Measurements from ENCODE around the gene MAP2K2. TPM values are rescaled to one million over a fixed set of nuclear protein-coding genes. Genes with fewer than 3 reads are reported as not detected.

Gene MAP2K2
- total RNA-seq, 4 donors from 2014 or later = 136 to 199 (median 195) TPM

DNA sequence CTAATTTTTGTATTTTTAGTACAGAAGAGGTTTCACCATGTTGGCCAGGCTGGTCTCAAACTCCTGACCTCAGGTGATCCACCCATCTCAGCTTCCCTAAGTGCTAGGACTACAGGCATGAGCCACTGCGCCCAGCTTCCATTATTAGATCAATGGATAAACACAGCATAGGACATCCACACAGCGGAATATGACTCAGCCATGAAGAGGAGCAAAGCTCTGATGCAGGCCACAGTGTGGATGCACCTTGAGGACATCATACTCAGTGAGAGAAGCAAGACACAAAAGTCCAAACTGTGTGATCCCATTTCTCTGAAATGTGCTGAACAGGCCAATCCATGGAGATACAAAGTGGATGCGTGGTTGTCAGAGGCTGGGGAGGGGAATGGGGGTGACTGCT lies 52.3 kb downstream of the MAP2K2 start:
- DNase-seq = no peak
- Histone ChIP-seq H3K36me3 (no peaks in the 10 kb centered on the region), H3K27ac (no peak overlapping the region), H3K9me3 (no peaks in the 10 kb centered on the region), H3K27me3 (no peaks in the 10 kb centered on the region), H3K4me3 (no peak overlapping the region), H3K4me1 (peaks cover 7 to 15% (median 11%) of the 10 kb centered on the region in 4 donors)
- in situ Hi-C loops (cut with MboI; ENCODE audit: low pct_ligation_motif_present in 1 of 4, low pct_unique_long_range_greater_than_20kb in 1 of 4, low sequenced_read_pairs in 3 of 4) = no loop called here
- 98 to 100% methylated on average over 1 to 3 of the region's 3 CpGs for WGBS, 2 donors (ENCODE audit: low coverage in 1 of 2)
- TF ChIP-seq POLR2A (IDR thresholded peaks at IDR 0.05) (no peak), POLR2AphosphoS5 (IDR thresholded peaks at IDR 0.05) (no peak), EP300 (IDR thresholded peaks at IDR 0.05; ENCODE audit: low read depth) (no peak)
- TF ChIP-seq, protein P1, sequence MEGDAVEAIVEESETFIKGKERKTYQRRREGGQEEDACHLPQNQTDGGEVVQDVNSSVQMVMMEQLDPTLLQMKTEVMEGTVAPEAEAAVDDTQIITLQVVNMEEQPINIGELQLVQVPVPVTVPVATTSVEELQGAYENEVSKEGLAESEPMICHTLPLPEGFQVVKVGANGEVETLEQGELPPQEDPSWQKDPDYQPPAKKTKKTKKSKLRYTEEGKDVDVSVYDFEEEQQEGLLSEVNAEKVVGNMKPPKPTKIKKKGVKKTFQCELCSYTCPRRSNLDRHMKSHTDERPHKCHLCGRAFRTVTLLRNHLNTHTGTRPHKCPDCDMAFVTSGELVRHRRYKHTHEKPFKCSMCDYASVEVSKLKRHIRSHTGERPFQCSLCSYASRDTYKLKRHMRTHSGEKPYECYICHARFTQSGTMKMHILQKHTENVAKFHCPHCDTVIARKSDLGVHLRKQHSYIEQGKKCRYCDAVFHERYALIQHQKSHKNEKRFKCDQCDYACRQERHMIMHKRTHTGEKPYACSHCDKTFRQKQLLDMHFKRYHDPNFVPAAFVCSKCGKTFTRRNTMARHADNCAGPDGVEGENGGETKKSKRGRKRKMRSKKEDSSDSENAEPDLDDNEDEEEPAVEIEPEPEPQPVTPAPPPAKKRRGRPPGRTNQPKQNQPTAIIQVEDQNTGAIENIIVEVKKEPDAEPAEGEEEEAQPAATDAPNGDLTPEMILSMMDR (IDR thresholded peaks at IDR 0.05) = no peak
- intact Hi-C loops (cut with DNase I; ENCODE audit: low total_unique reads) = no loop called here

- TF ChIP-seq POLR2AphosphoS5 (IDR thresholded peaks at IDR 0.05) = no peak
- TF ChIP-seq, protein P1 (IDR thresholded peaks at IDR 0.05) = no peak
- no peak for TF ChIP-seq EP300 (IDR thresholded peaks at IDR 0.05; ENCODE audit: low read depth)
- TF ChIP-seq POLR2A (IDR thresholded peaks at IDR 0.05) = no peak
- Histone ChIP-seq H3K36me3 (no peaks in the 10 kb centered on the region), H3K4me3 (no peak overlapping the region), H3K9me3 (no peaks in the 10 kb centered on the region), H3K27me3 (no peaks in the 10 kb centered on the region), H3K4me1 (peaks cover 7 to 16% (median 12%) of the 10 kb centered on the region in 4 donors), H3K27ac (peak overlapping the region in 3 of 4 donors; percentile 100)
- WGBS, 2 donors (ENCODE audit: low coverage in 1 of 2) = 48 to 59% methylated on average over 5 to 12 of the region's 12 CpGs
- in situ Hi-C loops (cut with MboI; ENCODE audit: low pct_ligation_motif_present in 1 of 4, low pct_unique_long_range_greater_than_20kb in 1 of 4, low sequenced_read_pairs in 3 of 4) (no loop called here), intact Hi-C loops (cut with DNase I; ENCODE audit: low total_unique reads) (loop anchor here (5.0 kb wide), 1 partner anchor 82 kb away; the partner anchor contains the start of gene EEF2)
- peak; percentile 62 for DNase-seq
These were observed 54.5 kb downstream of the MAP2K2 start for GRCh38 chr19:4069331-4069959.

GRCh38 chr19:4068047-4068966 lies 55.6 kb downstream of the MAP2K2 start:
- TF ChIP-seq POLR2AphosphoS5 (IDR thresholded peaks at IDR 0.05) (peak in 2 of 3 donors; percentile 52 to 54), POLR2A (IDR thresholded peaks at IDR 0.05) (peak; percentile 37), EP300 (IDR thresholded peaks at IDR 0.05; ENCODE audit: low read depth) (no peak)
- TF ChIP-seq, protein P1 (IDR thresholded peaks at IDR 0.05) = no peak
- no peaks in the 10 kb centered on the region for H3K9me3 ChIP-seq
- WGBS, 2 donors (ENCODE audit: low coverage in 1 of 2) = 21 to 48% methylated on average over 7 to 31 of the region's 31 CpGs
- H3K27ac ChIP-seq = peak overlapping the region; percentile 98 to 100 (median 100)
- intact Hi-C loops (cut with DNase I; ENCODE audit: low total_unique reads) = loop anchor here (5.0 kb wide), 1 partner anchor 81 kb away; the partner anchor contains the start of gene EEF2
- in situ Hi-C loops (cut with MboI; ENCODE audit: low pct_ligation_motif_present in 1 of 4, low pct_unique_long_range_greater_than_20kb in 1 of 4, low sequenced_read_pairs in 3 of 4) = no loop called here
- H3K36me3 ChIP-seq = no peaks in the 10 kb centered on the region
- H3K4me1 ChIP-seq = peaks cover 9 to 27% (median 20%) of the 10 kb centered on the region in 4 donors
- H3K4me3 ChIP-seq = peak overlapping the region; percentile 98 to 100 (median 100)
- peak; percentile 76 for DNase-seq
- no peaks in the 10 kb centered on the region for H3K27me3 ChIP-seq
